HG02763 (cell line): ENCODE results near the gene MED9.

Experiments used
- ATAC-seq: cut with Tn5 transposase; IDR thresholded peaks from one replicate; pipeline ENCODE4 v1.9.1; 2021; ENCODE audit warnings: mild to moderate bottlenecking, moderate library complexity; ENCODE audit not compliant: unreplicated experiment

MED9 gene

DNA sequence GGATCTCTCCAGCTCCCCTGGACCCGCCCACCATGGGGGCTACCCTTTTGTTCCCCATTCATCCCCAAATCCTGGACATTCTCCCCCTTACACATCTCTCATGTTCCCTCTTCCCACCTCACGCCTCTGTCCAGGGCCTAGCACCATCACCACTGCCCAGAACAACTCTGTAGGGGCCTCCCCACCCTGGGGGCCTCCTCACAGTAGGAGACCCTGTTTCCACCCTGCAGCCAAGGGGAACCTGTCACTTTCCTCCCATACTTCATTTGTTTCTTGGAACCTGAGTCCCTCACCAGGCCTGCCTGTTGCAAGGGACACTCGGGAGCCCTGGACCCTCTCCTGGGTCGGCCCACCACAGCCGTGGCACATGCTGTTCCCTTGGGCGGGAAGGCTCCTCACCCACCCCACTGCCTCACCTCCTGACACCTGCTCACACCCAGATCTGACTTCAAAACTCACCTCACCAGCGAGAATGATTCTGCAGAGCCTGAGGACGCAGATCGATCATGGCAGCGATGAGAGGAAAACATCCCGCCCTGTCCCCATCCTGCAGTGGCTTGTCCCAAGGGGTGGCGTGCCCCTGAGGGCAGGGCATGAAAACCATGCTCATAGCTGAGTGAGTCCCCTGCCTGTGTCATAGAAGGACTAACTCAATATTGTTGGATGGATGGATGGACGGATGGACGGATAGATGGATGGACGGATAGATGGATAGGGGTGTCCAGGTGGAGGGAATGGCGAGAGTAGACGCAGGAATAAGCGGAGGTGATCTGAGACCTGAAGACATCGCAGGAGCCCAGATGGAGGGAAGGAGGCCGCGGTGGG lies 26.2 kb downstream of the MED9 start:
- ATAC-seq = no peak

DNA sequence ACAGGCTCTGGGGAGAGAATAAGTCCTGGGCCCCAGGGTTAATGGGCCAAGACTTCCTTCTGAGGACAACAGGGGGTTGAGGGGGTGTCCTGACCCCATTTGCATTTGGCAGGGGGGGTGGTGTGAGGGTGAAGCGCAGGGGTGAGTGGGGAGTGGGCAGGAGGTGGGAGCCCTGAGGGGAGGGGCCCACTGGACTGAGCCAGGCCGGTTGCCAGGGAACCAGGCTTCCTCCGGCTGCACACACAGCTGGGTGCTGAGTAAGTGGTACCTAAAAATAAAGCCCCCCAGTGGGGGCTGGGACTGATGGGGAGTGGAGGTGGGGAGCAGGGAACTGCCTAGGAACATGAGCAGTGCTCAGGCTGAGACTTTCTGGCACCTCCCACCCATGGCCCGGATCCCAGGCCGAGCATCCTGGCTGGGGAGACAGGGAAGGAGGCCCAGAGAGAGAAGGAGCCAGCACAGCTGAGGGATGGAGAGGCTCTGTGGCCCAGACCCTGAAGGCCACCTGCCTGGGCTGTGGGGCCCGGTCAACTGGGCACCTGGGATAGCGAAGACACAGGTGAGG lies 26.8 kb downstream of the MED9 start:
- no peak for ATAC-seq

DNA sequence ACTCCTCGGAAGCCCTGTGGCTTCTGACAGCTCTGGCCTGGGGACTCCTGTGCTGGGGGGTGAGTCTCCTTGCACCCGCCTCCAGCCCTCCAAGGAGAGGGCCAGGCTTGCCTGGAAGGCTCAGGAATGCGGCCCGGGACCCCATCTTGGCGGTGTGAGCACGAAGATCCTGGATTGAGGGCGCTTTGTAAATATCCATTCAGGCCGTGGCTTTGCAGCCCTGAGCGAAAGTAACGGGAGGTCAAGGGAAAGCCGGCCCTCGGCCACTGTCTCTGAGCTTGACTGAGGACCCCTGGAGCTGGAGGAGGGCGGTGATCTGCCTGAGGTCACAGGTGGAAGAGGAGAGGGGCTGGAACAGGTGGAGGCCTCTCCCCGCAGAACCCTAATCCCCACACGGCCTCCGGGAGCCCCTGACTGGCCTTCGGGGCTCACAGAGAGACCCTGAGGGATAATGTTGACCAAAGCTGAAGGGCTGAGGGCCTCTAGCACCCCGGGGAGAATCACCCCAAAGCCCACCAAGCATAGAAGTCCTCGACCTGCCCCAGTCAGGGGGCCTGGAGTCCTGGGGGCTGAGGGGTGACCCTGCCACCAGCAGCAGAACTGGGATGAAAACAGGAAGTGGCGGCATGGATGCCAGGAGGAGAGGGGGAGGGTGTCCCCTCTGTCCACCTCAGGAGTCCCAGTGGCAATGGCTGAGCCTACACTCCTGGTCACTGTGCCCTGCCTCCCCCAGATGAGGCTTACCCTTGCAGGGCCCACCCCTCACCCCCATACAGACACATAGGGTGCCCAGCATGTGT lies 27.7 kb downstream of the MED9 start:
- ATAC-seq = no peak

DNA sequence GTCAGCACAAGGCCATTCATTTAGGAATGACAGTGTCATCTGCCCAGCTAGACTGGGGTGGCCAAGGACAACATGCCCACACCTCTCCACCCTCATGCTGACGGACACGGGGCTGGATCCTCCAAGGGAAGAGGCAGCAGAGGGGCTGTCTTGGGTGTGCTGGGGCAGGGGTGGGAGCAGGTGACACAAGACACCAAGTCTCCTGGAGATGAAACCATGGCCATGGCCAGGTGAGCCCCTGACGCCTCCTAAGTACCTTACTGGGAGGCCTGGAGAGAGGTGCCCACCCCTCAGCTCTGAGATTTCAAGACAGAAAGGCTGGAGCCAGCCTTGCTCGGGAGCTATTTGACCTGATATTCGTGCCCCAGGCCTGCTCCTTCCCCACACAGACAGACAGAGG lies 28.4 kb downstream of the MED9 start:
- ATAC-seq = no peak

DNA sequence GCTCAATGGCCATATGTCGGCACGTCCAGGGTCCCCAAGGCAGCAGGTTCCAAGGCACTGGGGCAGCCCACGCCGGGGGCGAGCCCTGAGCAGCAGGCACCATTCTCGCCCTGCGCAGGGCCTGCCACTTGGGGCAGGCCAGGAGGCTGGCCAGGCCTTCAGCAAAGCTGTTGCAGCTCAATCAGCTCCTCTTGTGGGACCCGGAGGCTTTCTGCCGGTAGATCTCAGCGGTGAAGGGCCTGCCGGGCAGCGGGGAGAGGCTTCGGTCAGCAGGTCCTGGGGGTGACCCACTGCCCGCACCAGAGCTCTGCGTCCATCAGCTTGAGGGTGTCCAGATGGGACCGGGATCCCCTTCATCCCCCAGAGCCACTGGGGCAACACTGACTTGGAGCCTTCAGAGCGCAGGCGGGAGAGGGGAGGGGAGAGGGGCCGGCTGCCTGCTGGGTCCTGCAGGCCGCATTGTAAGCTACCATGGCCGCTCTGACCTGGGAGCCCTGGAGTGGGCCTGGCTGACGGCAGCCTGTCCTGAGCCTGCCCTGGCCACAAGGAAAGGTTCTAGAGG lies 28.9 kb downstream of the MED9 start:
- no peak for ATAC-seq

DNA sequence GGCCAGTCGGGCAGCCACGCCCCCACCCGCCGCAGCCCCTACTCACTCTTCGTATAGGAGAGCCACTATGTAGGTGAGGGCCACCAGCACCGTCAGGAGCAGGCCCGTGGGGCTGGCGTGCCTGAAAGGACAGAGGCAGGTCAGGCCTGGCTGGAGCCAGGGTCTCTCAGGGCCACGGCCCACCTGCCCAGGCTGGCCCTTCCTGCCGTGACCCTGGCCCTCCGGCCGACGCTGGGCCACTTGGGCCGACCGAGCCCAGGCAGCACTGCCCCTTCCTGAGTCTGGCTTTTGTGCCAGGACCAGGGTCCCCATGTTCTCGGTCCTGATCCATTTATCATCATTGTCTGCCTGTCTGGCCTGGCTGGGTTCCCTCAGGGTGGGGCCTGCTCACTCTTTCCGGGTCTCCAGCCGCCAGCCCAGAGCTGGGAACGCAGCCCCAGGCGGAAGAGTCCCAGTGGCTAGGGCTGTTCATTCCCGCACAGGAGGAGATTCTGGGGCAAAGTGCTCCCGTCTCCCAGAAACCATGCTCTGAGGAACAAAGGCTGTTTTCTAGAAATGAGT lies 29.5 kb downstream of the MED9 start:
- ATAC-seq = no peak

DNA sequence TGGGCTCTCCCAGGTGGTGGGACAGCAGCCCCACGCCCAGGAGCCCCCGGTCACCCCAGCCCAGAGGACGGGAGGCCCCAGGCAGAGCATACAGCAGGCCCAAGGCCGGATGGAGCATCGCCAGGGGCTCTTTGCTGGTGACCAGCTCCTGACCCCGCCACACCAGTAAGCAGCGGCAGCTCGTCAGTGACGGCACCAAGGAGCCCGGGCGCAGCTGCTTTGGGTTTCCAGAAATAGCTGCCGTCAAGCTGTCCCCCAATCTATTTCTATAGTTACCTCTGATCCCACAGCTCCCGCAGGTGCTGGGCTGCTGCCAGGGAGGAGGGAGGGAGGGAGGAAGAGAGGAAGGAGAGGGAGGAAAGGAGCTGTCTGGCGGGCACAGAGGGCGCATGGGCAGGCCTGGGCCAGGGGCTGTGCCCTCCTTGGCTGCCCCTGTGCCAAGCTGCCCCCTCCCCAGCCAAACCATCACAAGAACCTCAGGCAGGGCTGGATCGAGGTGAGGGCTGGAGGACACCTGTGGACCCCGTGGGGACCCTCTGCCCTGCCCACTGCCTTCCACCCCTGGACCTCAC lies 30.2 kb downstream of the MED9 start:
- ATAC-seq = no peak

DNA sequence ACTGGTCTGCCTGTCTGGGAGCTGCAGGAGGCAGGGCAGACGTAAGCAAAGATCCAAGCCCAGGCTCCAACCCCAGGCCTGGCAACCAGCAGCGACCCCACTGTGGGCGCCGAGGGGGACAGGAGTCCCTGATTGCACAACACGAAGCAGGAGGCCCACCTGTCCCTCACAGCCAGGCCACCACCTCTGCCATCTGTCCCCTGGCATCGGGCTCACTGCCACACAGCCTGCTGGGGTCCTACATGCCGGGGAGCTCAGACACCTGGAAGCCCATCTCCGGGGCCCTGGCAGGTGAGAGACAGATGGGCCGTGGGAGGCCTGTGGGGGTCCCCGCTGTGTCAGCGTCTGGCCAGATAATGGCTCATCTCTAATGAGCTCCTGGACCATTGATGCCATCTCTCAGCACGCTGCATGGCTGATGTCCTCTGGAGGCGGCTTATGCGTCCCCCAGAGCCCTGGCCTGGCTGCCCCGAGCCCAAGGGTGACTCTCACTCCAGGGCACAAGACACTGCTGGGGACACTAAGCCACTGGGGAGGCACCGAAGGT lies 30.7 kb downstream of the MED9 start:
- no peak for ATAC-seq

DNA sequence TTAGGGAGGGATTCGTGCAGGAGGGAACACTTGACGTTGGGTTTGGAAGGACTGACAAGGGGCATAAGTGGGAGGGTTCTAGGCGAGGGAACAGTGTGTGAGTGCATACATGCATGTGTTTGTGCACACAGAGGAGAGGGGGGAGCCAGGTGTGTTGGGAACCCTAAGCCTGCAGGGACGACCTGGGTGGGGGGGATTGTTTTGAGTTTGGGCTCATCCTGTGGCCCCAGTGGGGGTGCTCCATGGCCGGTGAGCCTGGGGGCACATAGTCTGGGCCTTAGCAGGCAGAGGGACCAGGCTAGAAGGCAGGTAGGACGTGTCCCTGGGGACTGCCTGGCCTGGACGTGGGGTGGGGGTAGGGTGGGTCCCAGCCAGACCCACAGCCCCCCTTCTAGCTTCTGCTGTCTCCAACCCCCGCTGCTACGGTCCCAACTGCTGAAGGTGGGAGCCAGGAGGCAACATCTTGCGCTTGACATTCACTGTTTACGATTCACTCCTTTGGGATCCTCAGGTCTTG lies 31.3 kb downstream of the MED9 start:
- no peak for ATAC-seq

DNA sequence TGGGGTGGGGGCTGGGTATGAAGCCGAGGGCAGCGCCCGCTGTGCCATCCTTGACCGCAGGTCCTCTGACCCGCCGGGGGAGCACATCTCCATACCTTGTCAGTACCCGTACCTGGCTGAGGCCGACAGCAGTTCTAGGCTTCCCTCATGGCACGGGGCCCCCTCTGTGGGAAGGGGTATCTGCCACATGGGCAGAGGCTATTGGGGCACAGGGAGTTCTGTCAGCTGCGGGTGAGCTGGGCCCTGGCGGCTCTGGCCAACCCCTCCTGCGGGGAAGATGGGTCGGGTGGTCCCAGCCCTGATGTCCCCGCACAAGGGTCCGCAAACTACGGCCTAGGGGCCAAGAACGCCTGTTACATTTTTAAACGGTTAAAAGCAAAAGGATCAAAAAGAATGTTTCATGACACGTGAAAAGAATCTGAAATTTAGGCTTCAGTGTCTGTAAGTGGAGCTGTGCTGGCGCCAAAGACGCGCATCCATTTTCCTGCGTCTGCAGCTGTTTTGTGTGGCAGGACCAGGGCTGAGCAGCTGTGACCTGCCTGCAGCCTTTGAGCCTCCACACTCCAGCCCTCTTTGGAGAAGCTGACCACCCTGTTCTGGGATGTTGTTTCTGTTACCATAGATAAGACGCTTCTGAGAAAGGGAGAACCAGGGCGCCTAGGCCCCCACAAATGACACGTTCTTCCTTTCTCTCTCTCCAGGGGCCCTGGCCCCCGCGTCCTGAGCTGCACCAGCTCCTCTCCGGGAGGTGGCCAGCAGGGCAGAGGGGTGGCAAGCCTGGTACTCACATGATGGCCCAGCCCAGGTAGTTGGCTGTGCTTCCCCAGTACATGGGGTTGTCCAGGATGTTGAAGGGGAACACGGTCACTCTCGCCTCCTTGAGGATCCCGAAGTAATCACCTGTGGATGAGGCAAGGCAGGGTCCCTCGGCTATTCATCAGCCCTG lies 32.1 kb downstream of the MED9 start:
- no peak for ATAC-seq

DNA sequence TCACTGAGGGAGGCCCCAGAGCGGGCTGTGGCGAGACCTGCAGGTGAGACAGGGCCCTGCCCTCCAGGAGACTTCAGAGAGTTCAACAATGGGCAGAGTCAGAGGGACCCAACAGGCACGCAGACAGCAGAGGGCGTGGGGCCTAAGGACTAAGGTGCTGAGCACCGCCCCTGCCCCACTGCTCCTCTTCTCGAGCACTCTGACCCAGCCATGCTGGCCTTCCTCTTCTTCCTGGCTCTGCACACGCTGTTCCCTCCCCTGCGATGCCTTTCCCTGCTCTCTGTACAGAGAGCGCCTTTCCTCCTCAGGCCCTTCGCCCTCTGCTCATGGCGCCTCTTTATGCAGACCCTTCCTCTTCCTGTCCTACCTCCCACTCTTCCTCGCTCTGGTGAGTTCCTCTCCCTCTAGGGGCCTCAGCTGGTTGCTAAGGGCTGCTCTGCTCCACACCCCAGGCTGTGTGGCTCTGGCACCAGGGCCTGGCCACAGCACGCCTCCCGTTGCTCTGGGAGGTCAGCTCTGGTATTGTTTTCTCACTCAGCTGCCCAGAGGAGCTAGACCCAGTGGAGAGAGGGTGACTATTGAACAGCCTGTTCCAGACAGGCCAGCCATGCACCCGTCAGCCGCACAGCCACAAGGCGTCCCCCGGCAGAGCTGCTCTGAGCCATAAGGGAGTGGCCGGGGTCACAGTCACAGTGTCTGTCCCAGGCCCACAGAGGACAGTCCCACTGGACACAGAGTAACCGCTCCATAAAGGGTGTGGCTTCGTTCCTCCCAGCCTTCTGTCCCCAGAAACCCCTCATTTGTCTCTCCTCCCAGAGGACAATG lies 33.0 kb downstream of the MED9 start:
- no peak for ATAC-seq

DNA sequence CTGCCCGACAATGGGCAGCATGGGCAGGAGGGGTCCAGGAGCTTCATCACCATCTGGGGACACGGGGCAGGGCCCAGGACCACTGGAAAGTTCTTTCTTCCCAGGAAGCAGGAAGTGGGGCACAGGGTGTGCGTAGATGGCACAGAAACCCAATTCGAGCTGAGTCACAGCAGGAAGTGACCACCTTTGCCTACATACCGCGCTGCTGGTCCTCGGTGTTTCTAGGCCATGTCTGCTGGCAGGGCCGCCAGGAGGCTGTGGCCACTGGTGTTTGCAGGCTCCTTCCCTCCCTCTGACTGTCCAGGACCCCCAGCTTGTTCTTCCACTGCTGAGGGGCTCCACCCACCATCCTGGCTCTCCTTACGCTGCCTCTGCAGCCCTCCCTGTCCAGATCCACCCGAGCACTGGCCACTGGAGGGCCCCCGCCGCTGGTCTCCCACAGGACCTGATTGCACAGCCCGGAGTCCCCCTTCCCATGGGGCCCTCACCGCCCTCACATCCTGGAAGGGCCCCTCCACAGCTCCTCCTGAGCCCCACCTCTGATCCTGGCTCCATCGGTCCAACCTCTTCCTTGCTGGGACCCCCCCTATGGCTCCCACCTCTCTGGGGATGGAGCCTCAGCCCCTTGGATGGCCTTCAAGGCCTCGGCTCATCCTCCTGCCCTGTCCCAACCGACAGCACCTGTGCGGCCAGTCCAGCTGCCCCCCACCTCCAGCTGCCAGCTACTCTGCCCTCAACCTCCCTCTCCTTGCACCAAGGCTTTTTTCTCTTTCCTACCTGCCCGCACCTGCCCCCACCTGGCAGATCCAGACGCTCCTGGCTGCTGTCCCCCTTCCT lies 33.9 kb downstream of the MED9 start:
- ATAC-seq = no peak

DNA sequence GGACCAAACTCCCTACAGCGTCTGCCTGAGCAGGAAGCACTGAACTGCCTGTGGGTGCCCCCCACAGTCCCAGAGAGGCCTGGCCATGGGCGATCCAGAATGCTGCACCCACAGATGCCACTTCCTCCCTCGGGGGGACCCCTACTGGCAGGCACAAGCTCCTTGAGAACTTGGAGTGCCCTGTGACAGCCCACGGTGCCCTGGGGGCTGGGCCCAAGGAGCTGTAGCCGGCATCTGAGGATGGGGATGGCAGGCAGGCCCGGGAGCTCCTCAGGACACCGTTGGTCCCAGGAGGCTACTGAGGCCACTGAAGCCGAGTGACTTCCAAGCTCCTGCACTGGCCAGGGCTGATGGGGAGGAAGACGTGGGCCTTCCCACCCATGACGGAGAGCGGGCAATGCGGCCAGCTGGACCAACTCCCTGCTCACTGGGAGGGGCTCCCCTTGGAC lies 34.5 kb downstream of the MED9 start:
- no peak for ATAC-seq

DNA sequence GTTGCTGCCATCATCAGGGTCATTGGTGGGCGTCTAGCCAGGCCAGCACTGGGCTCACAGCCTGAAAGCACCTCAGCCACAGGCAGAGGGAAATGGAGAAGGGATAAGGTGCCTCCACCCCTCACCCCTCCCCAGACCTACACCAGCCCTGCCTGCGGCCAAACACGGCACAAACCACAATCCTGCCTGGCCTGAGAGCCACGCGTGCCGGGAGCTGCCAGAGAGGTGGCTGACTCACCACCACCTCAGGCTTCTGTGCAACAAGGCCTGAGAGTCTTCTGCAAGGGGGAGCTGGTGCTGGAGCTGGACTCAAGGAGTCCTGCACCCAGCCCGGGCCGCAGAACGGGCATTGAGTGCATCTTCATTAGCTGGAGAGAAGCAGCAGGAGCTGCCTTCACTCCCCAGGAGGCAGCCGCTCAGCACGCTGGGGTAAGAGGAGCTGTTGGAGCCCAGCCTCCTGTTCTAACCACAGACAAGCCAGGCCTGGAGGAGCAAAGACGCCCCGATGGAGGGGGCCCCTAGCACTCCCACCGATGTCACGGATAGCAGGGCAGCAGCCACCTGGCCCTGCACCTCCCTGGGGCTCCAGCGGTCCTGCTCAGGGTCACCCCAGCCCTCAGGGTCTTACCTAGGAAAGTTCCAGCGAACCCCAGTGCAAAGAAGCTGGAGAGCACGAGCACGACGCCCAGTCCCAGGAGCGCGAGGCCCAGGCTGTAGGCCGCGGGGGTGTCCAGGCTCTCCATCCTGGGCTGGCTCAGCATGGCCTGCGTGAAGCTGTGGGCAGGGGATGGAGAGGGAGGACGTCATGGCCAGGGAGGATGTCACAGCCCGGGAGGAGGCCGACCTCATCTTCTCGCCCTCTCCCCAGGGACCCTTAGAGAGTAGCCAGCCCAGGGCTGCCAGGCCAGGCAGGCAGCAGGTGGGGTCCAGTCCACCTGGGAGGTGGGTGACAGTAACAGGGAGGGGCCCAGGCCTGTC lies 35.4 kb downstream of the MED9 start:
- no peak for ATAC-seq

DNA sequence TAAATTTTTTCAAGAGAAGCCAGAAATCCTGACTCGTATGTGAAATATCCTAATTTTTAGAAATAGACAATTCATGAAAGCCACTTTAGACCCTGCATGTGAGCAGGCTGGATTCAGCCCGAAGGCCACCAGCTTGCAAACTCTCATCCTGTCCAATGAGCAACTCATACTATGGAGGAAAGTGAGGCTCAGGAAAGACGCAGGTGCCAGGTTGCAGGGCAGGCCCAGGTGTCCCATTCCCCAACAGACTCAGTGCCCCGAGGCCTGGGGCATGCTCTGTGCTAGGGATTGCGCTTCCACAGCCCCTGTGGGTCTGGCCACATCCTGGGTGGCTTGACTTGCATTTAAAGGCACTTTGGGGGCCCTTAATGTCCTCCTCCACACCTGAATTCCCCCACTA lies 36.1 kb downstream of the MED9 start:
- ATAC-seq = no peak

DNA sequence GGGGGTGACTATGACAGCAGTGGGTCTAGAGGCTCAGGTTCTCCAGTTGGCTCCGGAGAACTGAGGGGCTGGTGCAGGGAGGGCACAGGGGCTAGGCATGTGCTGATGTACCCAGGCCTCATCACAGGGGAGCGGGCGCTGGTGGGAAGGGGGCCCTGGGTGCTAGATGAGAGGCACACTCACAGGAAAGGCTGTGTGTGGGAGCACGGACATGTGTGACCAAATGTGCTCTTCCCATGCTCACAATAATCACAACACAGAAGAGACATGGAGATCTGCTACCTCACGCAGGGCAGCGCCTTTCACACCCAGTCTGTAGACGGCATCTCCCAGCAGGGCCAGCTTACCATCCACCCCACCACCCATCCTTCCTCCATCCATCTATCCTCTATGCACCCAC lies 36.8 kb downstream of the MED9 start:
- ATAC-seq = no peak
